Heart left ventricle (tissue), 16 donors: ENCODE results near the gene BRF1. TPM values are rescaled to one million over a fixed set of nuclear protein-coding genes. Genes with fewer than 3 reads are reported as not detected.
A peak's percentile ranks its signal among the peaks of the same experiment; 100 is the strongest.
"Not testable (repeated sequence)": the region's sequence is repeated elsewhere in the genome, so short reads cannot be mapped to it uniquely, and the experiment has no call there.

Source experiments
- ATAC-seq, 4 donors: fragments of 200-7000 bp; cut with Tn5 transposase; one replicate each; pipeline ENCODE4 v1.9.1; 2020 to 2022; ENCODE audit warnings: moderate library complexity in 4 of 4, mild to moderate bottlenecking in 3 of 4, moderate number of reproducible peaks in 1 of 4
- DNase-seq, 5 donors: peaks; one replicate each; pipeline ENCODE4 v3.0.0-alpha.2; 2020
- H3K27ac ChIP-seq, 12 donors: fragments of 200-600 bp; sonication (generic) in 4 of 12; one replicate each; pipeline versions ENCODE4 v1.5.0 to v1.8.0; 2016 to 2022; ENCODE audit warnings: mild to moderate bottlenecking in 2 of 12
- H3K27me3 ChIP-seq, 9 donors: fragments of 200-600 bp; sonication (generic) in 2 of 9; one replicate each; pipeline versions ENCODE4 v1.5.1 to v1.8.0; 2016 to 2022; ENCODE audit warnings: mild to moderate bottlenecking in 3 of 9
- H3K36me3 ChIP-seq, 9 donors: fragments of 200-600 bp; sonication (generic) in 2 of 9; one replicate each; pipeline versions ENCODE4 v1.5.0 to v1.8.0; 2018 to 2022; ENCODE audit warnings: mild to moderate bottlenecking in 2 of 9
- H3K4me1 ChIP-seq, 12 donors: fragments of 200-600 bp; sonication (generic) in 4 of 12; one replicate each; pipeline versions ENCODE4 v1.5.0 to v1.8.0; 2016 to 2022; ENCODE audit warnings: mild to moderate bottlenecking in 3 of 12
- H3K4me3 ChIP-seq, 12 donors: fragments of 200-600 bp; sonication (generic) in 4 of 12; one replicate each; pipeline versions ENCODE4 v1.5.0 to v1.8.0; 2017 to 2022; ENCODE audit warnings: mild to moderate bottlenecking in 9 of 12, moderate library complexity in 4 of 12
- H3K9me3 ChIP-seq, 12 donors: fragments of 200-600 bp; sonication (generic) in 4 of 12; one replicate each; pipeline versions ENCODE4 v1.5.0 to v1.8.0; 2016 to 2022; ENCODE audit warnings: mild to moderate bottlenecking in 1 of 12
- POLR2A ChIP-seq, 2 donors: fragments of 450-650 bp; IDR thresholded peaks; one replicate each; pipeline ENCODE4 v1.6.1; 2017; ENCODE audit warnings: antibody characterized with exemption in 2 of 2, mild to moderate bottlenecking in 2 of 2, moderate library complexity in 2 of 2
- WGBS, 4 donors: extraction: QIAGEN DNeasy Blood & Tissue Kit in 2 of 4; methylation state at CpG; one replicate each; pipeline versions ENCODE4 v1.1.5 to v1.1.7; 2013 to 2018; 5-methylcytosine and 5-hydroxymethylcytosine counted together
- intact Hi-C, 10 donors: fragments of 100-400 bp; cut with DNase I; formaldehyde crosslinking; loops; one replicate each; pipeline versions ENCODE4 v1.11.1 to v1.14.2; 2022
- polyA plus RNA-seq, 2 donors: library from polyadenylated mRNA; stranded (reverse); fragments of 200-250 nt; gene quantifications; one replicate each; pipeline ENCODE4 v1.2.3, GENCODE V29; 2013
- total RNA-seq, 9 donors: library from RNA; depleted of rRNA in 2 of 9; stranded (reverse); fragments of >200 nt in 2 of 9; fragmentation: NEBNext Ultra II Directional in 3 of 9; extraction: Animal tissue kit (Norgen Biotek cat#: 25700) in 3 of 9; gene quantifications; one replicate each; pipeline versions ENCODE4 v1.1.0 to v1.2.4, GENCODE V29; 2016 to 2023
- TF ChIP-seq, protein P1 (sequence below), 12 donors: fragments of 200-600 bp; sonication (generic) in 4 of 12; IDR thresholded peaks; one replicate each; pipeline versions ENCODE4 v1.5.0 to v1.8.0; 2018 to 2022; ENCODE audit warnings: antibody characterized with exemption in 12 of 12, mild to moderate bottlenecking in 5 of 12
- donor health status: ischemic (EF 13 %, LVEDD 7.1; RV severe dilation, severe dysfunction).
- donor health status: healthy with polysubstance abuse.
- donor health status: DM: no; HTN: yes; CAD: no.
- donor health status: DM: no; HTN: no; CAD: no.
- donor health status: ischemic (EF 25% LVEDD 6.9; RV normal size, moderate dysfunction).
- donor health status: ischemic (EF 25% LVEDD 5.7; RV mildly dilated, moderate dysfunction).
- donor health status: healthy.
- donor health status: DM: yes; HTN: yes; CAD: no.
- donor health status: ischemic (EF 35%, LVEDD 5.7; RV mildly dilated, moderate dysfunction).
- donor health status: nonischemic (EF 11% LVEDD 7.7; RV severe dilation, severe dysfunction).
- donor health status: DM: yes; HTN: yes; CAD: no.
- donor health status: PGD.
- donor health status: ischemic (EF 29% LVEDD 5.4; RV normal size, mild dysfunction).
- donor health status: nonischemic (EF 23%, LVEDD 6.1; RV moderate dilation, normal function).

The BRF1 gene
- total and polyA plus RNA-seq, 11 donors: 13.3 to 25.3 (median 18.7) TPM

DNA sequence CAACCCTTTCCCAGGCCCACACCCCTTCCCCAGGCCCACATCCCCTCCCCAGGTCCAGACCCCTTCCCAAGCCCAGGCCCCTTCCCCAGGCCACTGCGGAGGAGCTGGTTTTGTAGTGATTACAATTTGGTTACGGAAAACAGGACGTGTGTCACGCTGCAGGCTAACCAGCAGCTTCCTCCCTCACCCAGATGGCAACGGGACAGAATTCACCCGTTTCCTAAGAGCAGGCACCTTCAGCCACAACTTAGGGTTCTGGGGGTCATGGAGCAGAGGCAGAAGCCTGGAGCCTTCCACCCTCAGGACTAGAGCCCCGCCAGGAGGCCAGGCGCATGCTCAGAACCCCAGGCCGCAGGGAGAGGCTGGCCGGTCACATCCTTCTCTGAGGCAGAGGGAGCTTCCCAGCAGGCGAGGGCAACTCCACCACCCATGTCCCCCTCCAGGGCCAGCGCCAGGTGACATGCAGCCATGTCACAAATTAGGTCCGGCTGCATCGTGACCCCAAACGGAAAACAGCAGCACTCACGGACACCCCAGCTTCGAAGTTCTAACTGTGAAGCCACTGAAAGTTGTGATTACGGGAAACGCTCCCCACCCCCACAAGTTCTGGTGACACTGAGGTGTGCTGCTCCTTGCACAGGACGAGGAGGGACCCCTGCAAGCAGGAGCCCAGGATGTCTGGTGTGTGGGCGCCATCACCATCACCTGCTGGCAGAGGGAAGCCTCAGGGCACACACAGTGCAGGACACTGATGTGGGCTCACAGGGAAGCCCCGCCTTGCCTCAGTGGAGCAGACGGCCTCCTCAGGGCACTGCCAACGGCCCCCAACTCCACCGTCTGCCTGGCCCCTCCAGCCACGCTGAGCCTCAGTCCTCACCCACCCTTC, 7.7 kb downstream of the BRF1 start:
- no peak for ATAC-seq
- 77 to 84% (median 79%) methylated on average over 22 to 26 of the region's 26 CpGs for WGBS, 4 donors

DNA sequence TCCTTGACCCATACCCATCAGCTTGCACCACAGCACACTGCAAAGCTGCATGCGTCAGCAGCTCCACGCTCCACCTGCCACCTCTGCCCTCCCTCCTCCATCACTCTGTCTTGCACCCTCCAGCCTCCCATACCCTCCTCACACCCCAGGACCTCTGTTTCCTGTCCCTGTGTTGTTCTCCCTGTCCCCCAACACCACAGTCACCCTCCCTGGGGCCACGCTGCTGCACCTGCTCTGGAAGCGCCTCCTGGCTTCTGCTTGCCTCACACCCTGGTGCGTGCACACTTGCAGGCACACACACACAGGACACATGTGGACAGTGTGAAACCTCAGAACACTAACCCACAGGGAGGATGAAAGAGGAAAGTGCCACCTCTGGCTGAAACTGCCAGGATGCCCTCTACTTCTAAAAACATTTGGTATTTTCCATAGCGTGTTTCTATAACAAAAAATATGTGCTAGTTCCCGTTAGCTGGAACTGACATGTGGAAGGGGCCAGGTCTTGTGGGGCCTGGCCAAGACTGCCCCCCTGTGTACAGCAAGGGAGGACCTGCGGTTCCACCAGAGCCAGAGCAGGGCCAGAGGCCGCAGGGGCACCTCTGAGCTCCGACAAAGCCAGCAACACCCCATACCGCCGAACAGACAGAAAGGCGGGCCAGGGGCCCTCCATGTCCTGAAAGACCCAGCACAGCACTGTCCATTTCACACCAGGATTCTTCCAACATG, 10.0 kb downstream of the BRF1 start:
- DNase-seq (peak in 1 of 5 donors; percentile 17), ATAC-seq (no peak)
- no peak overlapping the region for H3K27ac ChIP-seq
- no peak for TF ChIP-seq POLR2A (IDR thresholded peaks at IDR 0.05)
- TF ChIP-seq, protein P1, sequence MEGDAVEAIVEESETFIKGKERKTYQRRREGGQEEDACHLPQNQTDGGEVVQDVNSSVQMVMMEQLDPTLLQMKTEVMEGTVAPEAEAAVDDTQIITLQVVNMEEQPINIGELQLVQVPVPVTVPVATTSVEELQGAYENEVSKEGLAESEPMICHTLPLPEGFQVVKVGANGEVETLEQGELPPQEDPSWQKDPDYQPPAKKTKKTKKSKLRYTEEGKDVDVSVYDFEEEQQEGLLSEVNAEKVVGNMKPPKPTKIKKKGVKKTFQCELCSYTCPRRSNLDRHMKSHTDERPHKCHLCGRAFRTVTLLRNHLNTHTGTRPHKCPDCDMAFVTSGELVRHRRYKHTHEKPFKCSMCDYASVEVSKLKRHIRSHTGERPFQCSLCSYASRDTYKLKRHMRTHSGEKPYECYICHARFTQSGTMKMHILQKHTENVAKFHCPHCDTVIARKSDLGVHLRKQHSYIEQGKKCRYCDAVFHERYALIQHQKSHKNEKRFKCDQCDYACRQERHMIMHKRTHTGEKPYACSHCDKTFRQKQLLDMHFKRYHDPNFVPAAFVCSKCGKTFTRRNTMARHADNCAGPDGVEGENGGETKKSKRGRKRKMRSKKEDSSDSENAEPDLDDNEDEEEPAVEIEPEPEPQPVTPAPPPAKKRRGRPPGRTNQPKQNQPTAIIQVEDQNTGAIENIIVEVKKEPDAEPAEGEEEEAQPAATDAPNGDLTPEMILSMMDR (IDR thresholded peaks at IDR 0.05): peak in 1 of 12 donors; percentile 19
- intact Hi-C loops: no loop called here
- H3K36me3 ChIP-seq: peaks cover 0 to 1% (median 0%) of the 10 kb centered on the region in 9 donors
- H3K27me3 ChIP-seq: no peaks in the 10 kb centered on the region
- H3K9me3 ChIP-seq: no peaks in the 10 kb centered on the region
- WGBS, 4 donors: 80 to 85% (median 81%) methylated on average over 9 to 13 of the region's 13 CpGs
- H3K4me3 ChIP-seq: no peak overlapping the region
- peaks cover 5 to 41% (median 21%) of the 10 kb centered on the region in 12 donors for H3K4me1 ChIP-seq

More for the DNA sequence above, 7.7 kb downstream of the BRF1 start:
- no peak for TF ChIP-seq POLR2A (IDR thresholded peaks at IDR 0.05)
- TF ChIP-seq, protein P1 (IDR thresholded peaks at IDR 0.05): no peak
- H3K9me3 ChIP-seq: no peaks in the 10 kb centered on the region
- intact Hi-C loops: no loop called here
- DNase-seq: no peak
- H3K4me3 ChIP-seq: no peak overlapping the region
- H3K4me1 ChIP-seq: peaks cover 5 to 43% (median 21%) of the 10 kb centered on the region in 12 donors
- H3K27ac ChIP-seq: peak overlapping the region in 7 of 12 donors; percentile 30 to 83 (median 65)
- no peaks in the 10 kb centered on the region for H3K27me3 ChIP-seq
- no peaks in the 10 kb centered on the region for H3K36me3 ChIP-seq

DNA sequence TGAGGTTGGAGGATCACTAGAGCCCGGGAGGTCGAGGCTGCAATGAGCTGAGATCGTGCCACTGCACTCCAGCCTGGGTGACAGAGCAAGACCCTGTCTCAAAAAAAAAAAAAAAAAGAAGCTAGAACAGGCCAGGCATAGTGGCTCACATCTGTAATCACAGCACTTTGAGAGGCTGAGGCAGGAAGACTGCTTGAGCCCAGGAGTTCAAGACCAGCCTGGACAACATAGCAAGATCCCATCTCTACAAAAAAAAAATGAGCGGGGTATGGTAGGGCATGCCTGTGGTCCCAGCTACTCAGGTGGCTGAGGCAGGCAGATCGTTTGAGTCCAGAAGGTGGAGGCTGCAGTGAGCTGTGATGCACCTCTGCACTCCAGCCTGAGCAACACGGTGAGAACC, 11.9 kb downstream of the BRF1 start:
- not testable (repeated sequence) for H3K27ac ChIP-seq, H3K4me3 ChIP-seq, H3K27me3 ChIP-seq, H3K9me3 ChIP-seq, DNase-seq, ATAC-seq
- Histone ChIP-seq H3K4me1 (peaks cover 2 to 36% (median 14%) of the 10 kb centered on the region in 12 donors), H3K36me3 (peaks cover 0 to 12% (median 0%) of the 10 kb centered on the region in 9 donors)
- 91 to 97% (median 93%) methylated on average over 6 of the region's 6 CpGs for WGBS, 4 donors
- intact Hi-C loops: loop anchor here in 2 of 10 donors (10.0 kb wide), 2 partner anchors 66 to 194 kb away; no protein-coding TSS in a partner anchor

DNA sequence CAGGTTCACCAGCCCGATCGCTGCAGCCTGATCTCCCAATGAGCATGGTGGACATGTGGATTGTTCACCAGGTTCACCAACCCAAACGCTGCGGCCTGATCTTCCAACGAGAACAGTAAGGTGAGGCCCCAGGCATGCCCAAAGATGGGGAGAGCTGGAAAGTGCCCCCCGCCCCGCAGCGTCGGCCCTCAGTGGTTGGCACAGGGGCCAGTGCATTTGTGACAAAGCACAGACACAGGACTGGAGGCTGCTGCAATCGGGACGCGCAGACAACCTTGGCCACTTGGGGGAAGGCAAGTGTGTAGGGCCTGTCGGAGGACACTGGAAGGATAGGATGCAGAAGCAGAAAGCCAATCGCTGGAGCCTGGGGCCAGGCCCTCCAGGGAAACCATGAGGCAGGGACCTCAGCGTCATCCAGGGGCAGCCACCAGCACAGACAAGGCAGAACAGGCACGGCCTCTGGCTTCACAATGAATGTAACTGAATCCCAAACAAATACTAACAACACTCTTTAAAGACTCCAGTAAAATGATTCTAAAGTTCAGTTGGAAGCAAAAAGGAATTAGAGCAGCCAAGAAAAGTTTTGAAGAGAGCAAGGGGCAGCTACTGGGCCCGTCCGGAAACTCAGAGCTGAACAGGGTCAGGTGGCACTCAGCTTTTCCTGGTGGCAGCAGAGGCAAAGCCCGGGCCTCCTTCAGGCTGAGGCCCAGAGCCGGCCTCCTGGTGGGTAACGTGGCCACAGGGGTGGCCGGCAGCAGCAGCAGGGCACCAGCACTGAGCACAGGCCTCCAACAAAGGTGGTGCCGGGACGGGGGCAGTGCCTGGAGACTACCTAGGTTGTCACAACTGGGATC, 13.3 kb downstream of the BRF1 start:
- no peaks in the 10 kb centered on the region for H3K9me3 ChIP-seq
- peaks cover 0 to 25% (median 3%) of the 10 kb centered on the region in 12 donors for H3K4me1 ChIP-seq
- no peak overlapping the region for H3K4me3 ChIP-seq
- ATAC-seq (peak in 2 of 4 donors; percentile 9 to 32), DNase-seq (peak in 1 of 5 donors; percentile 21)
- H3K36me3 ChIP-seq: peaks cover 0 to 12% (median 0%) of the 10 kb centered on the region in 9 donors
- intact Hi-C loops: loop anchor here in 2 of 10 donors (10.0 kb wide), 2 partner anchors 67 to 193 kb away; no protein-coding TSS in a partner anchor
- H3K27me3 ChIP-seq: no peaks in the 10 kb centered on the region
- TF ChIP-seq POLR2A (IDR thresholded peaks at IDR 0.05): no peak
- TF ChIP-seq, protein P1 (IDR thresholded peaks at IDR 0.05): no peak
- WGBS, 4 donors: 77 to 87% (median 84%) methylated on average over 19 to 24 of the region's 24 CpGs
- no peak overlapping the region for H3K27ac ChIP-seq
